Spleen (tissue), 7 donors: Measurements from ENCODE around the gene ACSM2B.

Experiments
- CTCF ChIP-seq, 11 experiments: fragments of 200-600 bp in 7 of 11; fragments of 450-650 bp in 4 of 11; sonication (generic) in 4 of 11; IDR thresholded peaks in 8 of 11; conservative IDR thresholded peaks in 3 of 11; 1 replicate in 7 of 11; 2 replicates in 4 of 11; pipeline versions ENCODE4 v1.4.0 to v1.8.0; 2016 to 2021; ENCODE audit warnings: antibody characterized with exemption in 11 of 11, inconsistent platforms in 4 of 11, mild to moderate bottlenecking in 1 of 11
- POLR2AphosphoS5 ChIP-seq, 3 donors: sonication (generic); formaldehyde crosslinking; IDR thresholded peaks; one replicate each; pipeline ENCODE4 v1.5.1; 2017; ENCODE audit warnings: antibody characterized with exemption in 3 of 3
- donor health status: DM: no; HTN: no; CAD: no; lungs with moderate emphysema.
- donor health status: DM: no; HTN: no; CAD: no.
- donor health status: DM: no; HTN: no; CAD: no.

GRCh38 chr16:20611975-20612481, 35.9 kb upstream of the ACSM2B start:
- TF ChIP-seq POLR2AphosphoS5 (IDR thresholded peaks at IDR 0.05) (no peak), CTCF (IDR thresholded peaks at IDR 0.05 in 8 of 11, conservative IDR thresholded peaks at IDR 0.05 in 3 of 11) (no peak)
